Glomerular visceral epithelial cell (primary cell): ENCODE measurements around the gene TMOD1.
"Not testable (repeated sequence)": the region's sequence is repeated elsewhere in the genome, so short reads cannot be mapped to it uniquely, and the experiment has no call there.

ENCODE experiments used
- DNase-seq: peaks from one replicate; pipeline ENCODE4 v3.0.0-alpha.2; 2016; ENCODE audit errors: extremely low spot score

The TMOD1 gene

DNA sequence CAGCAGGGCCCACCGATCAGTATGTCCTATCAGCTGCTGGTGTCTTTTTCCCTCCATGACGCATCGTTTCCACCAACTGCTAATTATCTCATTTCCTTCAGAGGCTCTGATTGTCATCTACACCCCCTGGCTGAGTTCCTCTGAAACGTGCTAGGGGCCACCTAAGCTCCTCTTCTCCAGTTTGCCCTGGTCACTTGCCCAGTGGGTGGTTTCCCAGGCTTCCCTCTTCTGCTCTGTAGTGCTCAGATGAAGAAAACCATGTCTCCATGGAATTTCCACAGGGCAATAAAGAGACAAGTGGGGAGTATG is 66.4 kb downstream of the TMOD1 start:
- no peak for DNase-seq

- no peak for DNase-seq
Measured at GRCh38 chr9:97568461-97569275, 67.2 kb downstream of the TMOD1 start.

GRCh38 chr9:97570899-97571298 is 69.4 kb downstream of the TMOD1 start:
- no peak for DNase-seq

DNA sequence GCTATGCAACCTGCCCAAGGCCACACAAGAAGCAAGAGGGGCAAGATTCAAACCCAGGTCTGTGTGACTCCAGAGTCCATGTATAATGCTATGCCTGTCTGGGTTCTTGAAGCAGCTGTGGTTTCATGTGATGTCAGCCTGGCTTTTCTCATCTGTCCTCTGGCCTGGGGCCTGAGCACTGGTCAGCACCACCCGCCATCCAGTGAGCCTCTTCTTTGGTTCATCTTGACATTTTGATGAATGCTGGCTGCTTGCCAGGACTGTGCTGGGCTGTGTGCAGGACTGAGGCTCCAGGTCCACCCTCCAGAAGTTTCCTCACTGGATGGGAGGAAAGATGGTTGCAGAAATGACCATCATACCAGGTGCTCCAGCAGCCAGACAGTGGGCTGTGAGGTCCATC is 70.2 kb downstream of the TMOD1 start:
- DNase-seq, result no peak

DNA sequence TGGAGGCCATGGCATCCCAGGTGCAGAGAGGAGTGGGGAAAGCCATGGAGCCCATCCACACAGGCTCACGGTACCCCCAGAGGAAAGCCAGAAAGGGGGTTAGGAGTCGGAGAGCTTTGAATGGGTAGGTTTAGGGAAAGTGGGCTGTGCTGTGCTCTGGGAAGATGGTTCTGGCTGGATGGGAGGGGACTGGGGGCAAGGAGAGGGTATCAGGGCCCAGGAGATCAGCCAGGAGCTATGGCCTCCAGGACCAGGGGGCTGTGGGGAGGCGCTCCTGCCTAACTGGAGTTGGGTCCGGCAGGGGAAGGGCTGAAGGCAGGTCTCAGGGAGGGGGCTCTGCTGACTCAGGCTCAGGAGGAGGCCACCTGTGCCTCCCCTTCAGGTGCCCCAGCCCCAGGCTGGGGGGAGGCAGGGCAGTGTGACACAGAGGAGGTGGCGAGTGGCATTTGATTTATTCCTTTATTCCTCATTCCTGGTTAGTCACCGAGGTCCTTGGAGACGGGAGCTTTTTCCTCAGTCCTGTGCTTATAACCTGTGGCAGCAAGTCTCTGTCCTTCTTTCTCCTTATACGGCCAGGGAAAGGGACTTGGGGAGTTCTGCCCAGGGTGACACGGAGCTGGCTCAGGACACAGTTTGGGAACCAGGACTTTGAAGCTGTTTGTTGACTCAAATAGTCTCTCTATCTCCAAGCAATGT is 70.9 kb downstream of the TMOD1 start:
- DNase-seq, result no peak

- DNase-seq, result no peak
Measured at GRCh38 chr9:97572892-97573365, 71.5 kb downstream of the TMOD1 start.

DNA sequence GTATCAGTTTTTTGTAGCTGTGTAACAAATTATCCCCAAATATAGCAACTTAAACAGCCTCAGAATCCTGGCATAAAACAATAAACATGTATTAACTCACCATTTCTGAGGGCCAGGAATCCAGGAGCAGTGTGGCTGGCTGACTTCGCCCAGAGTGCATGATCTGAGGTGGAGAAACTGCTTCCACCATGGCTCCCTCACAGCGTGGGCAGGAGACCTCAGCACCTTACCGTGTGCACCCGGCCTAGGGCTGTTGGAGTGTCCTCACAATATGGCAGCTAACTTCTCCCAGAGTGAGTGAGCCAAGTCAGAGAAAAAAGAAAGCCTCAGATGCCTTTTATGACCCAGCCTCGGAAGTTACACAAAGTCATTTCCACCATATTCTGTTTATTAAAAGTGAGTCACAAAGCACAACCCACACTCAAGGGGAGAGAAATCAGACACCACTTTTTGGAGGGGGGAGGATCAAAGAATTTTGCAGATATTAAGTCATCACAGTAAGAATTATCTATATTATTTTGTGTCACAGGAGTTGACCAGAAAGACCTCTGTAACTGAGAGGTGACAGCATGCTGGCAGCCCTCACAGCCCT is 72.1 kb downstream of the TMOD1 start:
- no peak for DNase-seq

DNA sequence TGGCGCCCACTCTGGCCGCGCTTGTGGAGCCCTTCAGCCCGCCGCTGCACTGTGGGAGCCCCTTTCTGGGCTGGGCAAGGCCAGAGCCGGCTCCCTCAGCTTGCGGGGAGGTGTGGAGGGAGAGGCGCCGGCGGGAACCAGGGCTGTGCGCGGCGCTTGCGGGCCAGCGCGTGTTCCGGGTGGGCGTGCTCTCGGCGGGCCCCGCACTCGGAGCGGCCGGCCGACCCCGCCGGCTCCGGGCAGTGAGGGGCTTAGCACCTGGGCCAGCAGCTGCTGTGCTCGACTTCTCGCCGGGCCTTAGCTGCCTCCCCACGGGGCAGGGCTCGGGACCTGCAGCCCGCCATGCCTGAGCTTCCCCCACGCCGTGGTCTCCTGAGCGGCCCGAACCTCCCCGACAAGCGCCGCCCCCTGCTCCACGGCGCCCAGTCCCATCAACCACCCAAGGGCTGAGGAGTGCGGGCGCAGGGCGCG is 72.7 kb downstream of the TMOD1 start:
- not testable (repeated sequence) for DNase-seq

- not testable (repeated sequence) for DNase-seq
Measured at GRCh38 chr9:97574921-97575672, 73.6 kb downstream of the TMOD1 start.

GRCh38 chr9:97575673-97576200 is 74.3 kb downstream of the TMOD1 start:
- no peak for DNase-seq

DNA sequence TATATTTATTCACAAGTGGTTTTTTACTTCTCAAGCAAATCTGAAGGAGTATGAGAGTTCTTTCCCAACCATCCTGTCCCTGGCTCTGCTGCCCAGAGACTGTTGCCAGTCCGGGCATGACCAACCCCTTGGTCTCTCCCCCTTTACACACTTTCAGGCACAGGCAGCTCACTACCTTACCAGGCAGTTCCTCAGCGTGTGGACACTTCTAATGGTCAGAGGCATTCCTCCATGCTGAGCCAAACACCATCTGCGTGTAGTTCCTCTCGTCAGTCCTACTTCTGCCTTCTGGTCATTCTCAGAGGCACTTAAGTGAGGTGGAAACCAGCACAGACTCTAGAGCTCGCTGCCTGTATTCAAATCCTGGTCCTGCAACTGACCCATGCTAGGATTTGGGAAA is 75.6 kb downstream of the TMOD1 start:
- DNase-seq, result no peak

DNA sequence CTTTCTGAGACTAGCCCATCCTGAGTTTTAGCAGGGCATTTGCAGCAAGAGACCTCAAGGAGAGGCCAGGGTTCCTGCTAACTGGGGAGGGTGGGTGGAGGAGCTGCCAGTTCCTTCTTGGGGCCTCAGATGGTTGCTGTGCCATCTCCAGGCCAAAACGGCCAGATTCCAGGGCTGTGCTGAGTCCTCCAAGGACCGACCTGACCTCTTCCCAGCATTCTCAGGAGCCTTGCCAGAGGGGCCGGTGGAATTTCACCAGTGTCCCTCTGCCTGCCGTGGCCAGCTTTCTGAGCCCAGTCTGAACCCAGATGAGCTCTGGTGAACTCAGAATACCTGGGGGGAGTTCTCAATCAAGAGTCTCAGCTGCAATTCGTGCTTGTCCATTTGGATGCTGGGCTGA is 77.4 kb downstream of the TMOD1 start:
- DNase-seq, result no peak

GRCh38 chr9:97579914-97580313 is 78.4 kb downstream of the TMOD1 start:
- no peak for DNase-seq

DNA sequence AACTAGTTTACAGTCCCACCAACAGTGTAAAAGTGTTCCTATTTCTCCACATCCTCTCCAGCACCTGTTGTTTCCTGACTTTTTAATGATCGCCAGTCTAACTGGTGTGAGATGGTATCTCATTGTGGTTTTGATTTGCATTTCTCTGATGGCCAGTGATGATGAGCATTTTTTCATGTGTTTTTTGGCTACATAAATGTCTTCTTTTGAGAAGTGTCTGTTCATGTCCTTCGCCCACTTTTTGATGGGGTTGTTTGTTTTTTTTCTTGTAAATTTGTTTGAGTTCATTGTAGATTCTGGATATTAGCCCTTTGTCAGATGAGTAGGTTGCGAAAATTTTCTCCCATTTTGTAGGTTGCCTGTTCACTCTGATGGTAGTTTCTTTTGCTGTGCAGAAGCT is 80.1 kb downstream of the TMOD1 start:
- not testable (repeated sequence) for DNase-seq

GRCh38 chr9:97584778-97585177 is 83.3 kb downstream of the TMOD1 start:
- DNase-seq, result not testable (repeated sequence)

DNA sequence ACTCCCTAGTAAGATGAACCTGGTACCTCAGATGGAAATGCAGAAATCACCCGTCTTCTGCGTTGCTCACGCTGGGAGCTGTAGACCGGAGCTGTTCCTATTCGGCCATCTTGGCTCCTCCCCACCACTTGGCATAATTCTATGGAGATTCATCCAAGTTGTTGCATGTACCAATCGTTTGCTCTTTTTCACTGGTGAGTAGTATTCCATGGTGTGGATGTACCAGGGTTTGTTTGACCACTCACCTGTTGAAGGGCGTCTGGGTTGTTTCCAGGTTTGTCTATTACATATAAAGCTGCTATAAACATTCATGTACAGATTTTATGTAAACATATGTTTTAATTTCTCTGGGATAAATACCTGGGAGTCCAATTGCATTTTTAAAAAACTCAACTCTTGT is 85.4 kb downstream of the TMOD1 start:
- DNase-seq, result not testable (repeated sequence)

GRCh38 chr9:97591535-97591934 is 90.1 kb downstream of the TMOD1 start:
- no peak for DNase-seq

- no peak for DNase-seq
Measured at GRCh38 chr9:97592126-97592525, 90.7 kb downstream of the TMOD1 start.

- no peak for DNase-seq
Measured at GRCh38 chr9:97593960-97594359, 92.5 kb downstream of the TMOD1 start.

DNA sequence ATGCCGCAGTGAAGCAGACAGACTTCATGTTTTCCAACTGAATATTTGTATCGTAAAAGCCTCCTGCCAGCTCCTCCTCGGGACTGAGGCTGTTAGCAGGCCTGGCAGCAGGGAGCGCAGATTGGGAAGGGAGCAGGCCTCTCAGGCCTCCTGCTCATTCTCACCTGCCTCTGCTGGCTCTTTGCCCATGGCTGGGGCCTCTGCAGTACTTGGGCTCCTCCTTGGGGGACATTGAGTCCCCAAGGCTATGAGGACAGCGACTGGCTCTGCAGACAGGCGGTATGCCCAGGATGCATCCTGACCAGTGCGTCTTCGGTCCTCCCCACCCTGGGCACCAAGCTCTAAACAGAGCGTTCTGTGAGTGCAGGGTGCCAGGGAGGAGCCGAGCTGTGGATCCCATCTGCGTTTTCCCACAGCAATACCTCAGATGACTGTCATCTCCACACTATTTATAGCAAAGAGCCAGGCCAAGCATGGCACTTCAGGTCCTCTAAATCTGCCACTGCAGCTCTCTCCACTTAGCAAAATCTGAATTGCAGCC is 93.0 kb downstream of the TMOD1 start:
- DNase-seq, result no peak

DNA sequence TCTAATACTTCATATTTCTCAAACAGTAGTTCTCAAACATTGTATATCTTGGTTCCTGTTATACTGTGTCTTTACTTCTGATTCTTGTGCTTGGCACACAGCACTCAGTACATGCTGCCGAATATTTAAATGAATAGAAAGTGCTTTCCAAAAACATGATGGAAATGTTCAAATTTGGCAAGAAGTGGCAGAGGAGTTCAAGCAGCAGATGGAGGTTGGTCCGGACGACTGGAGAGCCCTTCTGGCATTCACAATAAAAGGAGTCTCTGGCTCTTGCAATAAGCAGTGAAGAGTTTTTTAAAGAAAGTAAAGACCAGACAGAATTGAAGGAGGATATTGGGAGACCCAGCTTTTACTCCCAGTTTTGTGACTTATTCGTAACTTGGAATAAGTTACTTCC is 95.4 kb downstream of the TMOD1 start:
- DNase-seq, result no peak
